ENCODE data around the gene SNTG2.

Gene SNTG2

DNA sequence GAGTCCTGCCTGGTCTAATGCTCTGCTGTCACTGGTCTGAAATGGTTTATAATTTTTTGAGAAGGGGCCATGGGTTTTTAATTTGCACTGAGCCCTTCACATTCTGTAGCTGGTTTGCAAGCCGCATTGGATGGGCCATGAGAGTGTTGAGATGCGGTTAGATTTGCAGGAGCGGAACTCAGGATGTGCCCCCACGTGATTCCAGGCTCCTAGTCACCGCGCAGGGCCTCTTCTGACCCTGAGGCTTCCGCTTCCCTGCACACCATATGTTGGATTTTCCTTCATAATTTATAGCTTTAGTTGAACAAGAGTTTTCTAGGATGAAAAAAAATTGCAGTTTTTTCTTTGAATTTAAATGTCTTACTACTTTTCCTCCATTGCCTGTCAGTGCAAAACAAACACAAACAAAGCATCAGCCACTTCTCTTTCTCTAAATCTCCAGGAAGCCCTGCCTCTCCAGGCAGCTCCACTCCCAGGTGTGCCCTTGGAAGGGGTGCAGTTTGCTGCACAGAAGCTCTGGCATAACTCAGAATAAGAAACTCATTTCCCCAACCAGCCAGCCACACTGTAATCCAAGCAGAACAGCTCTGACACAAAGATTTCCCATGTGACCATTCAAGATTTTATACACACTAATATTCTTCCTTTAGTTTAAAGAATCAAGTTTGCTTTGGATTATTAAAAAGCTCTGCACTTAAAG, 444.2 kb downstream of the SNTG2 start:
- Histone ChIP-seq H3K36me3 (ENCODE audit: low read depth) (no peaks in the 10 kb centered on the region), H3K9me3 (ENCODE audit: severe bottlenecking) (no peaks in the 10 kb centered on the region), H3K27me3 (ENCODE audit: insufficient read depth, poor library complexity, severe bottlenecking) (no peaks in the 10 kb centered on the region), H3K4me3 (ENCODE audit: severe bottlenecking) (no peak overlapping the region), H3K27ac (ENCODE audit: poor library complexity, severe bottlenecking) (no peak overlapping the region), H3K4me1 (ENCODE audit: insufficient read depth, poor library complexity, severe bottlenecking) (no peaks in the 10 kb centered on the region)
- no peak for TF ChIP-seq CTCF (IDR thresholded peaks at IDR 0.05; ENCODE audit: poor library complexity, severe bottlenecking)
- DNase-seq (ENCODE audit: low spot score) (no peak), ATAC-seq (ENCODE audit: low read depth) (no peak)

- ATAC-seq (ENCODE audit: low read depth) (no peak), DNase-seq (ENCODE audit: low spot score) (no peak)
- no peaks in the 10 kb centered on the region for H3K27me3 ChIP-seq (ENCODE audit: insufficient read depth, poor library complexity, severe bottlenecking)
- H3K9me3 ChIP-seq (ENCODE audit: severe bottlenecking), result no peaks in the 10 kb centered on the region
- H3K4me1 ChIP-seq (ENCODE audit: insufficient read depth, poor library complexity, severe bottlenecking), result no peaks in the 10 kb centered on the region
- H3K4me3 ChIP-seq (ENCODE audit: severe bottlenecking), result no peak overlapping the region
- TF ChIP-seq CTCF (IDR thresholded peaks at IDR 0.05; ENCODE audit: poor library complexity, severe bottlenecking), result no peak
- no peak overlapping the region for H3K27ac ChIP-seq (ENCODE audit: poor library complexity, severe bottlenecking)
- H3K36me3 ChIP-seq (ENCODE audit: low read depth), result no peaks in the 10 kb centered on the region
Observed at GRCh38 chr2:1397350-1397749, 446.7 kb downstream of the SNTG2 start.

GRCh38 chr2:1398191-1398590, 447.5 kb downstream of the SNTG2 start:
- Histone ChIP-seq H3K27me3 (ENCODE audit: insufficient read depth, poor library complexity, severe bottlenecking) (no peaks in the 10 kb centered on the region), H3K9me3 (ENCODE audit: severe bottlenecking) (no peaks in the 10 kb centered on the region), H3K4me3 (ENCODE audit: severe bottlenecking) (no peak overlapping the region), H3K36me3 (ENCODE audit: low read depth) (no peaks in the 10 kb centered on the region), H3K27ac (ENCODE audit: poor library complexity, severe bottlenecking) (no peak overlapping the region), H3K4me1 (ENCODE audit: insufficient read depth, poor library complexity, severe bottlenecking) (no peaks in the 10 kb centered on the region)
- DNase-seq (ENCODE audit: low spot score), result no peak
- no peak for ATAC-seq (ENCODE audit: low read depth)
- TF ChIP-seq CTCF (IDR thresholded peaks at IDR 0.05; ENCODE audit: poor library complexity, severe bottlenecking), result no peak

GRCh38 chr2:1400943-1401735, 450.5 kb downstream of the SNTG2 start:
- Histone ChIP-seq H3K9me3 (ENCODE audit: severe bottlenecking) (no peaks in the 10 kb centered on the region), H3K4me1 (ENCODE audit: insufficient read depth, poor library complexity, severe bottlenecking) (peaks cover 6% of the 10 kb centered on the region), H3K4me3 (ENCODE audit: severe bottlenecking) (no peak overlapping the region), H3K36me3 (ENCODE audit: low read depth) (no peaks in the 10 kb centered on the region), H3K27ac (ENCODE audit: poor library complexity, severe bottlenecking) (no peak overlapping the region), H3K27me3 (ENCODE audit: insufficient read depth, poor library complexity, severe bottlenecking) (no peaks in the 10 kb centered on the region)
- DNase-seq (ENCODE audit: low spot score) (no peak), ATAC-seq (ENCODE audit: low read depth) (no peak)
- no peak for TF ChIP-seq CTCF (IDR thresholded peaks at IDR 0.05; ENCODE audit: poor library complexity, severe bottlenecking)

DNA sequence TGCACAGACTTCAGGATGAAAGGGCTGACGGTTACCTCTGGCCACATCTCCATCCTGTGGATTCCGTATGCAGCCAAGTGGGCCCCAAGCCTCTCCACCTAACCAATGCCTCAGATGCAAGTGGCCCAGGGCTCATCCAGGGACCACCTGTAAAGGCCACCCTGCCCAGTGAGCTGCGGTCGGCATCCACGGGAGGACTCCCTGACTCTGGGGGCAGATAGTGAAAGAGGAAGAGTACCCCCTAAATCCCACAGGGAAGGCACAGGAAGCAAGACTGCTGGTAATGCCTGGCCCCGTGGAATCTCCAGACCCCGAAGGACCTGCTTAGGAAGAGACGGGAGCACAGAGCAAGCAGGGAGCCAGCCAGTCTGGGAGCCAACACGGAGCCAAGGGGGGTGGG, 451.4 kb downstream of the SNTG2 start:
- no peaks in the 10 kb centered on the region for H3K27me3 ChIP-seq (ENCODE audit: insufficient read depth, poor library complexity, severe bottlenecking)
- no peak overlapping the region for H3K4me3 ChIP-seq (ENCODE audit: severe bottlenecking)
- no peak for DNase-seq (ENCODE audit: low spot score)
- H3K36me3 ChIP-seq (ENCODE audit: low read depth), result no peaks in the 10 kb centered on the region
- no peak overlapping the region for H3K27ac ChIP-seq (ENCODE audit: poor library complexity, severe bottlenecking)
- peaks cover 11% of the 10 kb centered on the region for H3K4me1 ChIP-seq (ENCODE audit: insufficient read depth, poor library complexity, severe bottlenecking)
- H3K9me3 ChIP-seq (ENCODE audit: severe bottlenecking), result no peaks in the 10 kb centered on the region
- no peak for ATAC-seq (ENCODE audit: low read depth)
- no peak for TF ChIP-seq CTCF (IDR thresholded peaks at IDR 0.05; ENCODE audit: poor library complexity, severe bottlenecking)
